Naive thymus-derived CD4-positive, alpha-beta T cell (primary cell): ENCODE results near the gene FHAD1. TPM values are rescaled to one million over a fixed set of nuclear protein-coding genes. Genes with fewer than 3 reads are reported as not detected.

Experiments
- ATAC-seq: fragments of 150-1000 bp; cut with Tn5 transposase; 2 replicates; pipeline ENCODE4 v1.10.0; 2021; ENCODE audit warnings: mild to moderate bottlenecking, moderate library complexity
- CTCF ChIA-PET: fragments of 350-600 bp; sonication (Branson Sonifier 250); formaldehyde crosslinking; loops from one replicate; lab custom pipeline; 2021; ENCODE audit warnings: antibody characterized with exemption; lab: Charles Lee
- POLR2A ChIA-PET: fragments of 350-600 bp; sonication (Branson Sonifier 250); formaldehyde crosslinking; loops from one replicate; lab custom pipeline; 2021; ENCODE audit warnings: antibody characterized with exemption, inconsistent platforms; lab: Charles Lee
- DNase-seq, 9 donors: peaks; one replicate each; pipeline versions ENCODE4 v3.0.0 to v3.0.0-alpha.2; 2020 to 2022; ENCODE audit warnings: mixed read lengths in 1 of 9
- H3K27ac ChIP-seq: one replicate; pipeline ENCODE4 v1.7.0; 2013; ENCODE audit warnings: mild to moderate bottlenecking, low read depth, low read length, moderate library complexity
- H3K27me3 ChIP-seq, 2 donors: one replicate each; pipeline ENCODE4 v1.7.0; 2013; ENCODE audit warnings: low read length in 2 of 2, mild to moderate bottlenecking in 2 of 2, moderate library complexity in 2 of 2; ENCODE audit not compliant: control insufficient read depth in 2 of 2, insufficient read depth in 2 of 2
- H3K36me3 ChIP-seq, 3 experiments: 1 replicate in 2 of 3; 2 replicates in 1 of 3; pipeline ENCODE4 v1.7.0; 2013; ENCODE audit warnings: low read length in 3 of 3, mild to moderate bottlenecking in 3 of 3, moderate library complexity in 1 of 3; ENCODE audit not compliant: insufficient read depth in 3 of 3, control insufficient read depth in 2 of 3
- H3K4me1 ChIP-seq, 2 donors: one replicate each; pipeline ENCODE4 v1.7.0; 2013; ENCODE audit warnings: low read length in 2 of 2, mild to moderate bottlenecking in 2 of 2, moderate library complexity in 1 of 2; ENCODE audit not compliant: control insufficient read depth in 2 of 2, insufficient read depth in 2 of 2
- H3K4me3 ChIP-seq: 2 replicates; pipeline ENCODE4 v1.7.0; 2013; ENCODE audit warnings: mild to moderate bottlenecking, low read length
- H3K9me3 ChIP-seq, 3 experiments: 1 replicate in 2 of 3; 2 replicates in 1 of 3; pipeline ENCODE4 v1.7.0; 2013; ENCODE audit warnings: low read length in 3 of 3; ENCODE audit not compliant: control insufficient read depth in 2 of 3
- H3K27ac Mint-ChIP-seq, 9 donors: one replicate each; pipeline ENCODE4 v1.8.0; 2020 to 2022; ENCODE audit warnings: mixed read lengths in 9 of 9, mild to moderate bottlenecking in 8 of 9, moderate library complexity in 5 of 9, inconsistent platforms in 2 of 9
- H3K27me3 Mint-ChIP-seq, 5 donors: one replicate each; pipeline ENCODE4 v1.8.0; 2021 to 2022; ENCODE audit warnings: mixed read lengths in 5 of 5, mild to moderate bottlenecking in 1 of 5
- H3K36me3 Mint-ChIP-seq, 5 donors: one replicate each; pipeline ENCODE4 v1.8.0; 2020 to 2022; ENCODE audit warnings: mixed read lengths in 5 of 5, mild to moderate bottlenecking in 3 of 5, inconsistent platforms in 1 of 5
- H3K4me1 Mint-ChIP-seq, 7 donors: one replicate each; pipeline ENCODE4 v1.8.0; 2020 to 2022; ENCODE audit warnings: mixed read lengths in 7 of 7, mild to moderate bottlenecking in 3 of 7, inconsistent platforms in 1 of 7
- H3K4me3 Mint-ChIP-seq, 10 donors: one replicate each; pipeline ENCODE4 v1.8.0; 2020 to 2022; ENCODE audit warnings: mild to moderate bottlenecking in 10 of 10, mixed read lengths in 10 of 10, moderate library complexity in 6 of 10, inconsistent platforms in 2 of 10
- H3K9me3 Mint-ChIP-seq, 11 donors: one replicate each; pipeline ENCODE4 v1.8.0; 2020 to 2022; ENCODE audit warnings: mixed read lengths in 11 of 11, mild to moderate bottlenecking in 4 of 11, inconsistent platforms in 1 of 11, moderate library complexity in 1 of 11
- intact Hi-C, 2 donors: fragments of 100-400 bp; cut with micrococcal nuclease; formaldehyde crosslinking; loops; one replicate each; pipeline ENCODE4 v1.15.1; 2023
- polyA plus RNA-seq, 2 donors: library from polyadenylated mRNA; unstranded; fragments of 300-500 nt; fragmentation: Illumina TruSeq; gene quantifications; one replicate each; pipeline ENCODE4 v1.2.3, GENCODE V29; 2021
- total RNA-seq, 6 experiments: library from RNA in 5 of 6; stranded (reverse) in 5 of 6; gene quantifications; 1 replicate in 5 of 6; 2 replicates in 1 of 6; pipeline ENCODE4 v1.2.3 and lab custom pipeline; 2021 to 2026

FHAD1 gene
- total and polyA plus RNA-seq, 7 experiments from 2014 or later, result 0.19 to 1.1 TPM; not detected in 5

DNA sequence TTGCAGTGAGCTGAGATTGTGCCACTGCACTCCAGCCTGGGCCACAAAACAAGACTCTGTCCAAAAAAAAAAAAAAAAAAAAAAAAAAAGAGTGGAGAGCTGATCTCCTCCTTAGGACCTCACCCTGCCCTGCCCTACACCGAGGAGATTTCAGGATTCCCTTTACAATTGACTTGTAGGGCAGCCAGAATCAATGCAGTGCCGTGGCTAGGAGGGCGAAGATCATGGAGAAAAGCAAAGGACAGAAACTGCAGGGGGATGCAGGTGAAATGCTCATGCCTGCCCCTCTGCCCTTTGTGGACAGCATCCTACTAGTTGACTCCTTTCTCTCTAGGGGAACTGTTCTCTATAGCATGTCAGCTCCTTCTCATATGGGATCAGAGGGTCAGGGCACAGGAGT lies 9.6 kb downstream of the FHAD1 start:
- Histone ChIP-seq H3K4me1 (peaks cover 0 to 18% of the 10 kb centered on the region in 2 donors), H3K27me3 (peaks cover 0 to 3% of the 10 kb centered on the region in 2 donors), H3K27ac (no peak overlapping the region), H3K4me3 (no peak overlapping the region), H3K36me3 (no peaks in the 10 kb centered on the region), H3K9me3 (no peaks in the 10 kb centered on the region)
- peak overlapping the region in 1 of 9 donors; percentile 22 for H3K27ac Mint-ChIP-seq
- intact Hi-C loops, result no loop called here
- H3K4me1 Mint-ChIP-seq, result peaks cover 13 to 38% (median 22%) of the 10 kb centered on the region in 7 donors
- H3K9me3 Mint-ChIP-seq, result no peaks in the 10 kb centered on the region
- no peaks in the 10 kb centered on the region for H3K36me3 Mint-ChIP-seq
- POLR2A ChIA-PET, result no interaction called here
- DNase-seq (no peak), ATAC-seq (no peak)
- H3K27me3 Mint-ChIP-seq, result peaks cover 0 to 70% (median 16%) of the 10 kb centered on the region in 5 donors
- CTCF ChIA-PET, result no interaction called here
- no peak overlapping the region for H3K4me3 Mint-ChIP-seq

DNA sequence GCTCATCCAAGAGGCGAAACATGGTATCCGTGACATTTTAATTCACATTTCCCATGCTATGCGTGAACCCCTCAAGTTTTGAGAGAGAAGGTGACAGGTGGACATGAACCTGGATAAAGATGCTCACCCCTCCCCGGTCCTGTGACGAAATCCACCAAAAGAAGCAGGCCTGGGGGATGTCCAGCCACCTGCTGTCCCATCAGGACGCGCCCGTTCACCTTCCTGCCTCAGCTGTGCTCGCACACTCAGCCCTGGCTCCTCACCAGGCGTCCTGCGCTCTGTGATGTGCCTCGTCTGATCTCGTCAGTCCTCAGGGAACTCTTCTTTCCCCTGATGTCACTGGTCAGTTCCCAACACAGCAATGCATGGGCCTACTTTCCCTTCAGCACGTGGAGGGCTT lies 10.3 kb downstream of the FHAD1 start:
- H3K4me3 Mint-ChIP-seq, result no peak overlapping the region
- DNase-seq, result no peak
- H3K27me3 Mint-ChIP-seq, result peaks cover 6 to 74% (median 20%) of the 10 kb centered on the region in 5 donors
- no peaks in the 10 kb centered on the region for H3K36me3 Mint-ChIP-seq
- no peak overlapping the region for H3K4me3 ChIP-seq
- peaks cover 18 to 35% (median 29%) of the 10 kb centered on the region in 7 donors for H3K4me1 Mint-ChIP-seq
- intact Hi-C loops, result no loop called here
- H3K4me1 ChIP-seq, result peaks cover 0 to 18% of the 10 kb centered on the region in 2 donors
- no peak overlapping the region for H3K27ac ChIP-seq
- H3K36me3 ChIP-seq, result no peaks in the 10 kb centered on the region
- ChIA-PET CTCF (no interaction called here), POLR2A (no interaction called here)
- no peak for ATAC-seq
- peaks cover 0 to 3% of the 10 kb centered on the region in 2 donors for H3K27me3 ChIP-seq
- no peaks in the 10 kb centered on the region for H3K9me3 ChIP-seq
- no peak overlapping the region for H3K27ac Mint-ChIP-seq
- H3K9me3 Mint-ChIP-seq, result no peaks in the 10 kb centered on the region

DNA sequence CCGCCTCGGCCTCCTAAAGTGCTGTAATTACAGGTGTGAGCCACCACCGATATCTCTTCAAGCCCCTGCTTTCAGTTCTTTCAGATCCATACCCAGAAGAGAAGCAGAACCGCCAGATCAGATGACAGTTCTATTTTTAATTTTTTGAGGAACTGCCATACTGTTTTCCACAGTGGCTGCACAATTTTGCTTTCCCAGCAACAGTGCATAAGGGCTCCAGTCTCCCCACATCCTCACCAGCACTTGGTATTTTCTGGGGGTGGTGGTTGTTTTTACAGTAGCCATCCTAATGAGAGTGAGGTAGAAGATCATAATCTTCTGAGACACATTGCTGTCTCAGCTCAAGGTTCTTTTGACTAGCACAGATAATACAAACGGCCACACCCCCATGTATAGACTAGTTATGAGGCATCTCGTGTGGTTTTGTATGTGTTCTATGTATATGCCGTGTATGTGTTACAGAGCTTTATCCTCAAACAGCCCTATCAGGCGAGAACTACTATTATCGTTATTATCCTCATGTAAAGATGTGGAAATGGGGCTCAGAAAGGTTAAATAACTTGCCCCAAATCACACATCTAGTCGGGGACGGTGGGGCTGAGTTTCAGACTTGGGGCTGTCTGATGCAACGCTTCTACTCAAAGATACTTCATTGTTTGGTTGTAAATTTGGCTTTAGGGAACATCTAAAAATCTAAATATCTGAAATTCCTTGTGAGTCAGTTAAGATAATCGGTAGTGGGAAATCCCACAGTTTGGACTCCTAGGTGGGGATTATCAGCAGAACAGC lies 12.0 kb downstream of the FHAD1 start:
- no peak overlapping the region for H3K27ac ChIP-seq
- peaks cover 3% of the 10 kb centered on the region in 2 donors for H3K27me3 ChIP-seq
- no peaks in the 10 kb centered on the region for H3K36me3 ChIP-seq
- Mint-ChIP-seq H3K27ac (no peak overlapping the region), H3K4me1 (peaks cover 9 to 24% (median 18%) of the 10 kb centered on the region in 7 donors), H3K9me3 (no peaks in the 10 kb centered on the region), H3K4me3 (no peak overlapping the region), H3K36me3 (no peaks in the 10 kb centered on the region), H3K27me3 (peaks cover 16 to 78% (median 36%) of the 10 kb centered on the region in 5 donors)
- intact Hi-C loops, result no loop called here
- DNase-seq (no peak), ATAC-seq (peak; percentile 33)
- H3K4me3 ChIP-seq, result no peak overlapping the region
- no peaks in the 10 kb centered on the region for H3K9me3 ChIP-seq
- POLR2A ChIA-PET, result no interaction called here
- CTCF ChIA-PET, result no interaction called here
- H3K4me1 ChIP-seq, result peaks cover 0 to 6% of the 10 kb centered on the region in 2 donors

DNA sequence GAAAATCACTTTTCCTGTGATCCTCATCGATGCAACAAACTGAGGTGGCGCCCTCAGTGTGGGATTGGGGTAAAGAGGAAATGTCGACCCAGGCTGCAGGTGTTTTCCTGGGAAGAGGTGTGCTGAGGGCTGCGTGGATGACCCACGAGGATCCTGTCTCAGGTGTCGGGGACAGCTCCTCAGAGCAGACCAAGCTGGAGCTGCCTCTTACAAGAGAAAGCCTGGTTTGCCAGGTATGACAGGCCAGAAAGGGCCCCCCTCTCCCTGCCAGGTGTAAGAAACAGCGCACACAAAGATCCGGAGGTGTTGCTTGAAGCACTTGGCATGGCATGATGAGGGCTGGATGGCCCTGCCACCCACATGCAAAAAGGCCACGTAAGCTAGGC lies 12.6 kb downstream of the FHAD1 start:
- DNase-seq (no peak), ATAC-seq (no peak)
- H3K4me3 Mint-ChIP-seq, result no peak overlapping the region
- intact Hi-C loops, result no loop called here
- peaks cover 0 to 3% of the 10 kb centered on the region in 2 donors for H3K4me1 ChIP-seq
- H3K36me3 ChIP-seq, result no peaks in the 10 kb centered on the region
- no peak overlapping the region for H3K4me3 ChIP-seq
- peaks cover 0 to 2% (median under 1%) of the 10 kb centered on the region in 11 donors for H3K9me3 Mint-ChIP-seq
- ChIA-PET POLR2A (no interaction called here), CTCF (no interaction called here)
- peaks cover 22 to 77% (median 41%) of the 10 kb centered on the region in 5 donors for H3K27me3 Mint-ChIP-seq
- H3K4me1 Mint-ChIP-seq, result peaks cover 7 to 24% (median 16%) of the 10 kb centered on the region in 7 donors
- H3K36me3 Mint-ChIP-seq, result no peaks in the 10 kb centered on the region
- no peak overlapping the region for H3K27ac Mint-ChIP-seq
- no peaks in the 10 kb centered on the region for H3K9me3 ChIP-seq
- H3K27ac ChIP-seq, result no peak overlapping the region
- peaks cover 3% of the 10 kb centered on the region in 2 donors for H3K27me3 ChIP-seq

DNA sequence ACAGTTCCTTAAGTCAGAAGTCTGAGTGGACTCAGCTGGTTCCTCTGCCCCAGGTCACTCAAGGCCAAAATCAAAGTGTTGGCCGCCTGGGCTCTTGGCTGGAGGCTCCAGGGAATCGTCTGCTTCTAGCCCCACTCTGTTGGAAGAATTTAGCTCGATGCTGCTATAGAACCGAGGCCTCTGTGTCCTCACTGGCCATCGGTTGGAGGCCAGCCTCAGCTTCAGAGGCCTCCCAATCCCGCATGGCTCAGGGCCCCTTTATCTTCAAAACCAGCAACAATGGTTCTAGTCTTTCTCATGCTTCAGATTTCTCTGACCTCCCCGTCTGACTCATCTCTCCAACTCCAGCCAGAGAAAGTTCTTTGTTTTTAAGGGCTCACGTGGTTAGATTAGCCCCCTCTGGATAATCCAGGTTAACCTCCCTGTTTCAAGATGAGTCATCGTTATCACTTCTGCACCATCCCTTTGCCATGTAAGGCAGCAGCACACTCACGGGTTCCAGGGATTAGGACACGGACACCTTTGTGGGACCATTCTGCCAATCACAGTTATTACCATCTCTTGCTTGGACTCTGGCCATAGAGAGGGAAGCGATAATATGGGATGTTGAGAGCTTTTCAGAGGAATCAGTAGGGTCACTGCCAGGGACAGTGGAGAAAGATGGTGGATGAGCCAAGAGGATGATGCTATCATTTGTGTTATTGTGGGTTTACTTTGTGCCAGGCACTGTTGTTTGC lies 13.6 kb downstream of the FHAD1 start:
- CTCF ChIA-PET, result no interaction called here
- H3K36me3 ChIP-seq, result no peaks in the 10 kb centered on the region
- H3K9me3 ChIP-seq, result no peaks in the 10 kb centered on the region
- H3K9me3 Mint-ChIP-seq, result peaks cover 0 to 12% (median 3%) of the 10 kb centered on the region in 11 donors
- DNase-seq (no peak), ATAC-seq (no peak)
- no peak overlapping the region for H3K27ac ChIP-seq
- peak overlapping the region in 5 of 10 donors; percentile 21 to 57 (median 41) for H3K4me3 Mint-ChIP-seq
- peaks cover 3% of the 10 kb centered on the region in 2 donors for H3K27me3 ChIP-seq
- intact Hi-C loops, result no loop called here
- POLR2A ChIA-PET, result no interaction called here
- H3K36me3 Mint-ChIP-seq, result peaks cover 0 to 3% (median 0%) of the 10 kb centered on the region in 5 donors
- H3K4me3 ChIP-seq, result no peak overlapping the region
- H3K27ac Mint-ChIP-seq, result no peak overlapping the region
- peaks cover 7 to 24% (median 16%) of the 10 kb centered on the region in 7 donors for H3K4me1 Mint-ChIP-seq
- peaks cover 31 to 77% (median 43%) of the 10 kb centered on the region in 5 donors for H3K27me3 Mint-ChIP-seq
- H3K4me1 ChIP-seq, result peaks cover 0 to 3% of the 10 kb centered on the region in 2 donors

DNA sequence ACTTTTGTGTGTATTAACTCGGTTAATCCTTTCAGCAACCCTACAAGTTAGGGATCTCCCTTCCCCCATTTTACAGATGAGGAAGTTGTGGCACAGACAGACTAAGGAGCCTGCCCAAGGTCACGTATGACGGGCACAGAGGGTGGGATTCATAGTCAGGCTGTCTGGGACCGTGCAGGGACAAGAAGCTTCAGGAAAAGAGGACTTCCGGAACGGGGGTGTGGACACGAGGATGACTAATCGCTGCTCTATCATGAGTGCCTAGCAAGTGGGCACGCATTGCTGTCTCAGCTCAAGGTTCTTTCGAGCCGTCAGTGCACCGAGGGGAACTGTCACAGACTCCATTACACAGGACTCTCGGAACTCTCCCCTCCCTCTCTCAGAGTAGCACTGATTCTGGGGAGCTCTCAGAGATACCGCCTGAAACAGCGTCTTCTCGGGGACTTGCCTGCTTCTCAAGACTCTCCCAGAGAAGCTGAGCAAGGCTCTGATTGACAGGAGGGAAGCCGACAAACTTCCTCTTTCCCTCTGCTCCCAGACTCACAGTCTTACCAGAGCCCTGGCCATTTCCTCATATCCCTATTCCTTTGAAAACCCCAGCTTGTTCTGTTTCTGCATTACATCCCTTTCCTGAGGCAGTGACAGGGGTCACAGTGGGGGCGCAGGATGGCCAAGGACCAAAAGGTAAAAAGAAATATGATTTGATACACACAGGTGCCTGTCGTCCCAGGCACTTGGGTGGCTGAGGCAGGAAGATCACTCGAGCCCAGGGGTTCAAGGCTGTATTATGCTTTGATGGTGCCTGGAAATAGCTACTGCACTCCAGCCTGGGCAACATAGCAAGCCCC lies 14.4 kb downstream of the FHAD1 start:
- peaks cover 32 to 75% (median 46%) of the 10 kb centered on the region in 5 donors for H3K27me3 Mint-ChIP-seq
- no peak overlapping the region for H3K4me3 ChIP-seq
- ATAC-seq, result peak; percentile 85
- H3K27me3 ChIP-seq, result peaks cover 3% of the 10 kb centered on the region in 2 donors
- H3K9me3 Mint-ChIP-seq, result peaks cover 0 to 15% (median 4%) of the 10 kb centered on the region in 11 donors
- peak overlapping the region in 1 of 9 donors; percentile 25 for H3K27ac Mint-ChIP-seq
- peaks cover 0 to 3% of the 10 kb centered on the region in 2 donors for H3K4me1 ChIP-seq
- H3K4me1 Mint-ChIP-seq, result peaks cover 7 to 24% (median 16%) of the 10 kb centered on the region in 7 donors
- H3K36me3 ChIP-seq, result no peaks in the 10 kb centered on the region
- no peaks in the 10 kb centered on the region for H3K9me3 ChIP-seq
- H3K27ac ChIP-seq, result no peak overlapping the region
- peak in 1 of 9 donors; percentile 31 for DNase-seq
- ChIA-PET CTCF (interaction anchor here (0.6 kb wide), 1 partner anchor 14 kb away, joined by 3 read pairs; no protein-coding TSS in a partner anchor), POLR2A (no interaction called here)
- peak overlapping the region in 9 of 10 donors; percentile 18 to 73 (median 45) for H3K4me3 Mint-ChIP-seq
- intact Hi-C loops, result no loop called here
- H3K36me3 Mint-ChIP-seq, result peaks cover 0 to 5% (median 3%) of the 10 kb centered on the region in 5 donors
